ENCODE measurements around the gene JMJD1C.
"Not testable (repeated sequence)": the region's sequence is repeated elsewhere in the genome, so short reads cannot be mapped to it uniquely, and the experiment has no call there.

The JMJD1C gene

DNA sequence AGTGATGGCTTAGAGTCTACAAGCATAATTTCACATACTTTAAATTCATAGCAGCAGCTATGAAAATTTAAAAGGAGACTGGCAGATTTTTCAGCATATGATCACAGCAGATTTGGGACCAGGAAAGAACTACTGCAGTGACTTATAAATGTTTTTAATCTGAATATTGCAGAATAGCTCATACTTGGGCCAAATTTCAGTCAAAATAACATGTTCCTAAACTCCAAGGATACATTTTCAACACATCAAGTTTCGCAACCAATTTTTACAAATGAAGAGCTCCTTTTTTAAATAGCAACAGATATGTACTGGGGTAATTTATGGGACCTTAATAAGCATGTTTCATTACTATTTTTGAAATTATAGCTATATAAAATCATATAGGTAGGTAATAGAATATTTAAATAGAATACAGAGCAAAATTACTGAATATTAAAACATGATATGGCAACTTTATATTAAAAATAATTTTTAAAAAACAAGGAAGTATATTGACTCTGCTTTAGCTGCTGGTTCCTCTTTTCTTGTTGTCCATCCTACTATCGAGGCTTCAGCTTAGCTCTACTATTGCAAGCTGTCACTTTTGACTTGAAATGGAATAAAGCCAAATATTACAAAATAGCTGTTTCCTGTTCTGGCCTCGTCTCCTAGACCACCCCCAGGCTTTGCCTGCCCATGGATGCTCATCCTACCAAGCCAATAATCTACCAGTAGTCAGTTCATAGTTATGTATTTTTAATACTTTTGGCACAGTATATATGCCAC, 209.6 kb downstream of the JMJD1C start:
- peak; percentile 80 to 95 for DNase-seq

DNA sequence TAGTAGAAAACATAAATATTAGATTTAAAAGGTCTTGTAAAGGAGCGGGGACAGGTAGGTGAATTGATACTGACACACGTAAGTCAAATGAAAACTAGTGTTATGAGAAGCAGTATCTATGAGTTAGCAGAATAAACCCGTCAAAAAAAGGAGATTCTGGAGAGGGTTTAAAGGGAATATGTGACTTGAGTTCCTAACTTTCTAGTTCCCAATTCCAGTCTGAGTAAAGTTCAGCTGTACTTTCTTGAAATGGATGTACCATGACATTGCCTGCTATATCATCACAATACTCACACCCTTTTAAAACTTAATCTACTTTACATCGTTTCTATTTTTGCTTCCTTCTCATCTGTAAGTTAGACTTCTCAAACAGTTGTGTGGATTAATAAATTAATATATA, 210.5 kb downstream of the JMJD1C start:
- DNase-seq: peak in 1 of 2 donors; percentile 38

- DNase-seq: no peak
Observed at GRCh38 chr10:63253040-63253439, 212.7 kb downstream of the JMJD1C start.

- no peak for DNase-seq
Observed at GRCh38 chr10:63252095-63252762, 213.5 kb downstream of the JMJD1C start.

- DNase-seq: no peak
Observed at GRCh38 chr10:63250032-63250431, 215.7 kb downstream of the JMJD1C start.

GRCh38 chr10:63247771-63248170, 218.0 kb downstream of the JMJD1C start:
- DNase-seq: peak in 1 of 2 donors; percentile 44

DNA sequence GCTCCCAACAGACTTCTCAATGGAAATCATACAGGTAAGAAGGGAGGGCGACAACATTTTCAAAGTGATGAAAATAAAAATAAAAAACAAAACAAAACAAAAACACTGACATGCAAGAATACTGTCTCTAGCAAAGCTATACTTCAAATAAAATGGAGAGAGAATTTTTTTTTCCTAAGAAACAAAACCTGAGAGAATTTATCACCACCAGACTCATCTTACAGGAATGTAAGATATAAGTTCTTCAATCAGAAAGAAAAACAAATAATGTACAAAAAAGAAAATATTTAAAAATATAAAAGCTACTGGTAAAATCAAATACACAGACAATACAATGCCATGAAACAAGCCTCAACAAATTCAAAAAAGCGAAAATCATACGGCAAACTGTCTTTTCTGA, 219.4 kb downstream of the JMJD1C start:
- no peak for DNase-seq

DNA sequence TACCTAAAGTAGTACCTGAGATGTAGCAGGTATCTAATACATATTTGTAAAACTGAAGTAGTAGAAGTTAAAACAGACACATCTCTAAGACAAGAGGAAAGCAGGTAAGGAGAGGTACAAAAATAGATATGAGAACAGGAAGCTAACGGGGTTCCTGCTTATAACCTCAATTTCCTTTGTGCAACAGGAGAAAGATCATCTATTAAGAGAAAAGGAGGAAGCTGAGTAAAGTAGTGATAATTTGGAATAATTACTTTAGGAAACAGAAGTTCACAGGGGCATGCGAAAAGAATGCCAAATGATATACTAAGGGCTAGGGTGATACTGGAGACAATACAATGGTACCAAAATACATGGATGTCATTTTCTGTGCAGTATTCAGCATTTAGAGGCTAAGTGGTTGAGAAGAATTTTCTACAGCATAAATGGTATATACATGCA, 223.9 kb downstream of the JMJD1C start:
- DNase-seq: peak in 1 of 2 donors; percentile 39

- DNase-seq: no peak
Observed at GRCh38 chr10:63240807-63241206, 225.0 kb downstream of the JMJD1C start.

DNA sequence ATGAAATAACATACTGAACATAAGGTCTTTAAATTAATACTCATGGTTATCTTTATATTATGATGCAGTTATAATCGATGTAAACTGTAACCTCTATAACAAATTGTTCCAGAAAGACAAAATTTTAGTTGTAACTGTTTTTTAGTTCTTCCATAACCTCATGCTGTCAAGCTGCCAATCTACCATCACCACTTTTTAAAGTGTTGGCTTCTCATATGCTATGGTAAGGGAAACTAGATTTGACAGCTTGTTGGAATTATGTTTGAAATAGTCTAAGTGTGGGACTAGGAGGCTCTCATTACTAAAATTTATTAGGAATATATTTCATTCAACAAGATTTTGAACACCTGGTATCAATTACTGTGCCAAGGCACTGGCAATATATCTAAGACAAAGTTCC, 227.3 kb downstream of the JMJD1C start:
- no peak for DNase-seq

GRCh38 chr10:63237396-63237795, 228.4 kb downstream of the JMJD1C start:
- no peak for DNase-seq

- peak; percentile 71 to 76 for DNase-seq
Observed at GRCh38 chr10:63236113-63236935, 229.5 kb downstream of the JMJD1C start.

GRCh38 chr10:63235136-63235535, 230.6 kb downstream of the JMJD1C start:
- DNase-seq: not testable (repeated sequence)

GRCh38 chr10:63229161-63229560, 236.6 kb downstream of the JMJD1C start:
- no peak for DNase-seq

DNA sequence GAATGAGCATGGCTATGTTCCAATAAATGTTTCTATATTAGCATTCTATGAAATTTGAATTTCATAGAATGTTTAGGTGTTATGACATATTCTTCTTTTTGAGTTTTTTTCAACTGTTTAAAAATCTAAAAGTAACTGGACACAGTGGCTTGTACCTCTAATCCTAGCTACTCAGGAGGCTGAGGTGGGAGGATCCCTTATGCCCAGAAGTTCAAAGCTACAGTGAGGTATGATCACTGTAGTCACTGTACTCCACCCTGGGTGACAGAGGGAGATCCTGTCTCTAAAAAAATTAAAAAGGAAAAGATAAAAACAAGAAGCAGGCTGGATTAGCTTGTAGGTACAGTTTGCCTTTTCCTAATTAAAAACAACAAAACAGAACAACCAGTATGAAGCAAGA, 237.5 kb downstream of the JMJD1C start:
- DNase-seq: no peak

GRCh38 chr10:63227207-63227895, 238.4 kb downstream of the JMJD1C start:
- DNase-seq: no peak

GRCh38 chr10:63224241-63224640, 241.5 kb downstream of the JMJD1C start:
- no peak for DNase-seq

GRCh38 chr10:63221950-63222349, 243.8 kb downstream of the JMJD1C start:
- no peak for DNase-seq

DNA sequence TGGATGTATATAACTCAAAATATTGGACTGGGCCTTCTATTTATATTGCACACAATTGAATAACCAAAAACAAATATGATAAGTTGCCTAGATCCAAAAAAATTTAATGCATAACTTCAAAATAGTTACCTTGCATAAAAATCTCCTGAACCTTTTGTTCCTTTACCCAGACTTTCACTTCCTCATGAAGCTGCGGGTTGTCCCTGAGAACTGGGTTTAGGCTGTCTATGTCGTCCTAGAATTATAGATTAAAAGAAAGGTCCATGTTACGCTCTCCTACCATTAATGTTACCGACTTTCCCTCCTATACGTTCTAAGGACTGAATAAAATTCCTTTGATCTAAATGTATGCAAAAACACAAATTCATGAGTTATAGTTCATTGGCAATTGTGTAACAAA, 246.0 kb downstream of the JMJD1C start:
- peak in 1 of 2 donors; percentile 19 for DNase-seq

DNA sequence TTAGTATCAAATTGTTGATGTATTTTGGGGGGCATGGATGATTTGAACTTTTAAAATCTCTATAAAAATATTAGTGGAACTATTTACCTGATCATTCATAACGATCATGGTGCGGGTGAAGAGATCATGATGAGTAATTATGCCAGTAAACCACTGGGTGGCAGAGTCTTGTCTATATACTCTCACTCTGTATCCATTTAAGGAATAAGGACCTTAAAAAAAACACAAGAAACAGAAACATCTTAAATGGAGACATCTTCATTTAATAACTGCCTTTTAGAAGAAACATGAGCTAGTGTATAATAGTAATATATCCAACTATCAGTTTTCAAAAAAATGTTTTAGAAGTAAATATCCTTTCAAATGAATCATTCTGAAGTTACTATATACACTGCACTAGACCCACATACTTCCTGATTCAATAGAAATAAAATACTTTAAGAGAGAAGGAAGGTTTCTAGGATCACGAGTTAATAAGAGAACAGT, 248.6 kb downstream of the JMJD1C start:
- peak; percentile 33 to 60 for DNase-seq

GRCh38 chr10:63214571-63214970, 251.2 kb downstream of the JMJD1C start:
- peak; percentile 28 to 45 for DNase-seq

DNA sequence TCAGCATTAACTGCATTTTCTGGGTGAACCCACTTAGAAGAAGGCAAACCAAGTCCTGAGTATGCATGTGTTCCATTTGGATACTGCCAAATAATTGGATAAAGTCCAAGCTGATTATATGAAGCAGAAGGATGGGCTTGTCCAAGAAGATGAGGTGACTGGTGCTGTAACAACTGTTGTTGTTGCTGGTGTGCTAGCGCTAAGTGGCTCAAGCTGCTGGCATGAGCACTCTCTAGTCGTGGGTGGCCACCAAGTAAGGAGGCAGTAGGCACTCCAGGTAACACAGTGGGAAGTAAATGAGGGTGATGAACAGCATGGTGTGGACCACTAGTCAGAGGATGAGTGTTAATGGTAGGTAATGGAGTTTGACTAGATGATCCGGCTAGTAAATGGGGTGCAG, 252.3 kb downstream of the JMJD1C start:
- DNase-seq: no peak
